Measurements from ENCODE around the gene MEGF6. TPM values are rescaled to one million over a fixed set of nuclear protein-coding genes. Genes with fewer than 3 reads are reported as not detected.

The MEGF6 gene
- total RNA-seq, 1 experiment from 2014 or later, result 21.3 TPM

- no peak overlapping the region for H2BK120ac ChIP-seq (ENCODE audit: low read depth, low read length, poor library complexity, severe bottlenecking)
- no peak overlapping the region for H2AFZ ChIP-seq (ENCODE audit: low read length)
- H3K4me2 ChIP-seq (ENCODE audit: insufficient read depth, insufficient read length, low read length), result no peak overlapping the region
- peaks cover 5% of the 10 kb centered on the region for H3K23me2 ChIP-seq (ENCODE audit: insufficient read length, low read depth, low read length, poor library complexity, severe bottlenecking)
- no peaks in the 10 kb centered on the region for H3K79me2 ChIP-seq (ENCODE audit: insufficient read depth, low read length)
- H2AK5ac ChIP-seq (ENCODE audit: insufficient read length, low read length), result no peak overlapping the region
- no peak overlapping the region for H2BK5ac ChIP-seq (ENCODE audit: insufficient read length, low read length)
- H3K56ac ChIP-seq (ENCODE audit: insufficient read length, low read depth, low read length), result no peak overlapping the region
- H3K27ac Mint-ChIP-seq, result no peak overlapping the region; a peak in 1 of 7 replicates
- H3K27me3 ChIP-seq (ENCODE audit: insufficient read depth, low read length), result no peaks in the 10 kb centered on the region; the same call in 1 of the 2 replicates
- H2BK12ac ChIP-seq (ENCODE audit: insufficient read length, low read depth, low read length), result no peak overlapping the region
- H3K36me3 Mint-ChIP-seq (ENCODE audit: insufficient read depth in 1 of 3, low read depth in 3 of 3), result no peaks in the 10 kb centered on the region; a peak in 1 of 7 replicates
- no peak overlapping the region for H3K27ac ChIP-seq (ENCODE audit: insufficient read length, low read depth, low read length)
- no peaks in the 10 kb centered on the region for H3K79me1 ChIP-seq (ENCODE audit: insufficient read depth, low read depth, low read length, poor library complexity, severe bottlenecking)
- H4K8ac ChIP-seq (replicated peaks; ENCODE audit: insufficient read length, low read depth, low read length), result no peak overlapping the region
- no peaks in the 10 kb centered on the region for H3K9me3 ChIP-seq (ENCODE audit: control insufficient read depth, low read depth, low read length)
- no peaks in the 10 kb centered on the region; the same call in 1 of the 2 replicates for H3K4me1 ChIP-seq (ENCODE audit: insufficient read depth, low read length)
- H3T11ph ChIP-seq (ENCODE audit: low read length), result no peak overlapping the region
- no peak overlapping the region for H3K9ac ChIP-seq (ENCODE audit: extremely low read depth, insufficient read length, low read length)
- H3K23ac ChIP-seq (ENCODE audit: insufficient read length, low read depth, low read length), result no peak overlapping the region
- no peak overlapping the region for H3K4me3 Mint-ChIP-seq
- H3K27me3 Mint-ChIP-seq (ENCODE audit: low read depth), result peaks cover 16% of the 10 kb centered on the region
- no peak overlapping the region for H3K4ac ChIP-seq (ENCODE audit: low read depth, low read length)
- no peak overlapping the region for H2BK15ac ChIP-seq (ENCODE audit: low read depth, low read length)
- H4K5ac ChIP-seq (ENCODE audit: insufficient read length, low read depth, low read length), result no peak overlapping the region
- no peaks in the 10 kb centered on the region for H3K9me3 Mint-ChIP-seq
- no peak overlapping the region for H3K18ac ChIP-seq (ENCODE audit: insufficient read length, low read depth, low read length)
- H2BK20ac ChIP-seq (ENCODE audit: low read depth, low read length, poor library complexity, severe bottlenecking), result no peak overlapping the region
- H3K4me1 Mint-ChIP-seq, result peaks cover 4 to 20% of the 10 kb centered on the region in 2 experiments
- no peaks in the 10 kb centered on the region for H4K20me1 ChIP-seq (ENCODE audit: control insufficient read depth, insufficient read depth, insufficient read length)
- no peak for DNase-seq
- no CpG with 5 or more reads among the region's 12 CpGs for WGBS (ENCODE audit: extremely low coverage, insufficient read length, low lambda C conversion rate)
- H4K91ac ChIP-seq (ENCODE audit: insufficient read length, low read depth, low read length), result no peak overlapping the region
- H3K14ac ChIP-seq (ENCODE audit: insufficient read depth, low read length), result no peak overlapping the region
- TF ChIP-seq CTCF (conservative IDR thresholded peaks at IDR 0.05), result no peak
Measured at GRCh38 chr1:3535732-3536131, 75.6 kb downstream of the MEGF6 start.
